Neural progenitor cell (in vitro differentiated cells): ENCODE measurements around the gene CGB1.

Experiments
- EZH2 ChIP-seq: fragments of 200-600 bp; sonication (generic); IDR thresholded peaks from 2 replicates; pipeline ENCODE4 v1.6.1; 2017; ENCODE audit warnings: antibody characterized with exemption, mild to moderate bottlenecking, moderate library complexity
- EZH2phosphoT487 ChIP-seq: fragments of 200-600 bp; sonication (generic); IDR thresholded peaks from 2 replicates; pipeline ENCODE4 v1.6.1; 2017; ENCODE audit warnings: antibody characterized with exemption

- TF ChIP-seq EZH2, result no peak
- TF ChIP-seq EZH2phosphoT487, result no peak
Measured at GRCh38 chr19:49042177-49042576, 5.5 kb upstream of the CGB1 start.
